IPS-20b (cell line): ENCODE data around the gene SCAMP5.
A peak's percentile ranks its signal among the peaks of the same experiment; 100 is the strongest.

Experiments used
- H3K27ac ChIP-seq: one replicate; pipeline ENCODE4 v1.5.1; 2013; ENCODE audit warnings: low read length
- H3K27me3 ChIP-seq: 2 replicates; pipeline ENCODE4 v1.6.1; 2013; ENCODE audit warnings: mild to moderate bottlenecking, low read length, inconsistent platforms; ENCODE audit not compliant: insufficient read depth
- H3K36me3 ChIP-seq: 2 replicates; pipeline ENCODE4 v1.6.1; 2013; ENCODE audit warnings: low read depth, mild to moderate bottlenecking, inconsistent platforms, low read length, moderate library complexity; ENCODE audit not compliant: insufficient read depth
- H3K4me1 ChIP-seq: 2 replicates; pipeline ENCODE4 v1.6.1; 2013; ENCODE audit warnings: mild to moderate bottlenecking, control low read depth, inconsistent platforms, low read length, moderate library complexity; ENCODE audit not compliant: insufficient read depth
- H3K4me3 ChIP-seq: 2 replicates; pipeline ENCODE4 v1.5.1; 2013; ENCODE audit warnings: mild to moderate bottlenecking, low read length, inconsistent platforms
- H3K9ac ChIP-seq: 2 replicates; pipeline ENCODE4 v1.6.1; 2013; ENCODE audit warnings: low read depth, mild to moderate bottlenecking, inconsistent platforms, low read length, moderate library complexity
- H3K9me3 ChIP-seq: 2 replicates; pipeline ENCODE4 v1.6.1; 2013; ENCODE audit warnings: mild to moderate bottlenecking, low read depth, low read length, inconsistent platforms; ENCODE audit not compliant: insufficient read depth

Gene SCAMP5, protein sequence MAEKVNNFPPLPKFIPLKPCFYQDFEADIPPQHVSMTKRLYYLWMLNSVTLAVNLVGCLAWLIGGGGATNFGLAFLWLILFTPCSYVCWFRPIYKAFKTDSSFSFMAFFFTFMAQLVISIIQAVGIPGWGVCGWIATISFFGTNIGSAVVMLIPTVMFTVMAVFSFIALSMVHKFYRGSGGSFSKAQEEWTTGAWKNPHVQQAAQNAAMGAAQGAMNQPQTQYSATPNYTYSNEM

DNA sequence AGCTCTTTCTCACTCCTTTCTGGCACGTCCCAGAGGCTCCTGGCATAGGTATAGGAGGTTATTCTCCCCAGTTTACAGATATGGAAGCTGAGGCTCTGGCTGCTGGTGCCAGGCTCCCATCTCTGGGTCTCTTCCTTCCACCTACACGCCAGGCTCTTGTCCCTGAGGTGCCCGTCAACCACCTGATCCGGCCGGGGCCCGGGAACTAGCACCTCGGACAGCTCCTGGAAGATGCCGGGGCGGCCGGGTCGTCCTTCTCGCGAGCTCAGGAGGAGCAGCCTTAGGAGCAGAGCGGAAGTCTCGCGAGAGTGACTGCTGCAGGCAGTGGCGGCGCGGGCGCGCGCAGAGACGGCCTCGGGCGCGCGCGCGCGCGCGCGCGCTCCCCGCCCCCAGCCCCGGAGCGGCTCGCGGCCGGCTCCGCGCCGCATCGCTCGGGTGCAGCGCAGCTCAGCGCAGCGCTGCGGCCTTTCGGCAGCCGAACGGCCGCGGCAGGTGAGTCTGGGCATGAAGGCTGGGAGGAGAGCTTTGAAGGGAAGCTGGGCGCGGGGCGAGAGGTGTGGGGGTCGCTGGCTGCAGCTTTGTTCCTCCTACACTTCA, at the start of gene SCAMP5:
SCAMP5 (plus strand) TSS at position 382 of the 597 bp plus-strand sequence. CDS start 16,277 bp downstream, outside the sequence.
- Histone ChIP-seq H3K27ac (no peak within 1 kb of the TSS), H3K36me3 (no peaks in the 10 kb centered on the region), H3K9me3 (no peaks in the 10 kb centered on the region), H3K27me3 (peaks cover 30% of the 10 kb centered on the region), H3K9ac (peak within 1 kb of the TSS; percentile 82; the same call in 1 of the 2 replicates), H3K4me3 (peak within 1 kb of the TSS; percentile 85), H3K4me1 (peaks cover 4% of the 10 kb centered on the region)

DNA sequence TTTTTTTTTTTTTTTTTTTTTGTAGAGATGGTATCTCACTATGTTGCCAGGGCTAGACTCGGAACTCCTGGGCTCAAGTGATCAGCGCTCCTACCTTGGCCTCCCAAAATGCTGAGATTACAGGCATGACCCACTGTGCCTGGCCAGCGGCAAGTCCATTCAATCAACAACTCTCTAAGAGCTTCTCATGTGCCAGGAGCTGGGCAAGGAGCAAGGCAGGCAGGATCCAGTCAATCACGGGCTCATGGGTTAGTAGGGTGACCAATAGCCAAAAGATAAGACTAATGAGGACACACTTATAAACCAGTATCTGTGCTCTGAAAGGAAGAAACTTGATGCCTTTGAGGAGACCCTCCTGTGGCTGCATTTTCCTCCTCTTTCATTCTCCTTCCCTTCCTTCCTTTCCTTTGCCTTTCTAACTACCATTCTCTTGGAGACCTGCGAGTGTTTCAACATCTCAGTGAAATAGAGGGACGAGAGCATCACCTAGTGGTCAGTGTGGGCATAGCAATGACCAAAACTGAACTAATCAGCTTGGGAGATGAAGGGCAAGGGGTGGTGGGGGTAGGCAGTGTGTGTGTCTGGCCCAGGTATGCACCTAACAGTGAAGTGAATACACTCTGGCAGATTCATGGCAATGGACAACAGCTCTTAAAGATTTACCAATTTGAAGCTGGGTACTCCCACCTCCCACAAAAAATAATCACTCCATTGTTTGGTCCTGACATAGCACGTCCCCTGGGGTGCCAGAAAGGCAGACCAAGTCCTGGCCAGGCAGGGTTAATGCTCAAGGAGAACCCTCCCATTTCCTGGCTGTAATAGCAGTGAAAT, 45.1 kb upstream of the SCAMP5 start:
- H3K27ac ChIP-seq: no peak overlapping the region
- no peak overlapping the region for H3K9ac ChIP-seq
- H3K4me1 ChIP-seq: peaks cover 4% of the 10 kb centered on the region; the same call in 1 of the 2 replicates
- H3K9me3 ChIP-seq: no peaks in the 10 kb centered on the region
- H3K36me3 ChIP-seq: no peaks in the 10 kb centered on the region
- no peak overlapping the region for H3K4me3 ChIP-seq
- peaks cover 9% of the 10 kb centered on the region for H3K27me3 ChIP-seq

DNA sequence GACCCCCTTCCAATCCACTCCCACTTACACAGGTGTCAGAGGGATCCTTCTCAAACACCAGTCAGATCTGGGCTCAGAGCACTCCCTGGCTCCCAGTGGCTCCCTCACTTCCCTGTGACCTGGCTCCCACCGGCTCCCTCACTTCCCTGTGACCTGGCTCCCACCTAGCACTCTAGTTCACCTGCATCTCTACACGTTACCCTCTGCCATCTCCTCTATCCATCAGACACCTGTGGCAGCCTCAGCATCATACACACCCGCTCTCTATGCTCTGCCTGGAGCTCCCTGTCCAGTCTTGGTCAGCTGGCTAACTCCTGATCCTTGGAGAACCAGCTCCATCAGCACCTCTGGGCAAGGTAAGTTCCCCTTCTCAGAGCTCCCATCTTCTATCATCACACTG, 44.4 kb upstream of the SCAMP5 start:
- Histone ChIP-seq H3K27me3 (peaks cover 16% of the 10 kb centered on the region), H3K36me3 (no peaks in the 10 kb centered on the region), H3K9ac (no peak overlapping the region), H3K4me1 (peaks cover 4% of the 10 kb centered on the region; the same call in 1 of the 2 replicates), H3K27ac (no peak overlapping the region), H3K9me3 (no peaks in the 10 kb centered on the region), H3K4me3 (no peak overlapping the region)

DNA sequence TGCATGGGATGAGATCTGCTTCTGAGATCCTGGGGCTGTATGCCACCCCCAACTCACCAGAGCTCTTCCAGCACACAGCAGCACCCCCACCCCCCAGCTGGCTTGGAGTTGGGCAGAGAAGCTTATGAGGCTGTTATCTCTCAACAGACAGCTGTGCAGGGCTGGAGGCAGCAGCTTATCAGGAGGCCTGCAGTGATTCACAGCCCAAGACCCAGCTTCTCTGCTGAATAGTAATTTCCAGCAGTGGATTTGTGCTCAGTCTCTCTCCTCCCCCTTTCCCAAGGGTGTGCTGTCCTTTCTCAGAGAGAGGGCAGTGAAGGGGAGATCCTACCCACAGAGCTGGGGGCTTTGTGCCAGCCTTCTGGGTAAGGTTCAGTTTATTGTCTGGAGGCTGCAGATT, 40.8 kb upstream of the SCAMP5 start:
- Histone ChIP-seq H3K36me3 (no peaks in the 10 kb centered on the region), H3K9ac (0 out of 2 replicates have a peak overlapping the region, but pooled peaks have one; percentile 31), H3K4me1 (peaks cover 4% of the 10 kb centered on the region; the same call in 1 of the 2 replicates), H3K4me3 (peak overlapping the region; percentile 71), H3K9me3 (no peaks in the 10 kb centered on the region), H3K27ac (no peak overlapping the region), H3K27me3 (peaks cover 48% of the 10 kb centered on the region)

DNA sequence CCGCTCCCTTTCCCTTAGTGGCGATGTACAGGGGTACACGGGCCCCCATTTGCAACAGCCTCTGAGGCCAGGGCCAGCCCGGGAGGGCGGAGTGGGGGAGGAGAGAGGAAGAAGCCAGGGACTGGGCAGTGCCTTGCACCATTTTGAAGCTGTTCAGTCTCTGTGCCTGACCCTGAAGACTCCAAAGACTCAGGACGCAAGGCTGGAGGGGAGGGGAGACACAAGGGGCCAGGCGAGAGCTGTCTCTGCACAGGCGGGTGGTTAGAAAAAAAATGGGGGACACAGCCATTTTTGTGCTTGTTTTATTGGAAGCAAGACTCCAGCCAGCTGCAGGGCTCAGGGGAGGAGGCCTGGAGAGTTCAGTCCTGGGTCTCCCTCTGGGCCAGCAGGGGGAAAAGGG, 40.3 kb upstream of the SCAMP5 start:
- H3K9ac ChIP-seq: peak overlapping the region; percentile 31; the same call in 1 of the 2 replicates
- peaks cover 53% of the 10 kb centered on the region for H3K27me3 ChIP-seq
- no peak overlapping the region for H3K27ac ChIP-seq
- peak overlapping the region; percentile 71 for H3K4me3 ChIP-seq
- peaks cover 4% of the 10 kb centered on the region; the same call in 1 of the 2 replicates for H3K4me1 ChIP-seq
- H3K36me3 ChIP-seq: no peaks in the 10 kb centered on the region
- H3K9me3 ChIP-seq: no peaks in the 10 kb centered on the region

DNA sequence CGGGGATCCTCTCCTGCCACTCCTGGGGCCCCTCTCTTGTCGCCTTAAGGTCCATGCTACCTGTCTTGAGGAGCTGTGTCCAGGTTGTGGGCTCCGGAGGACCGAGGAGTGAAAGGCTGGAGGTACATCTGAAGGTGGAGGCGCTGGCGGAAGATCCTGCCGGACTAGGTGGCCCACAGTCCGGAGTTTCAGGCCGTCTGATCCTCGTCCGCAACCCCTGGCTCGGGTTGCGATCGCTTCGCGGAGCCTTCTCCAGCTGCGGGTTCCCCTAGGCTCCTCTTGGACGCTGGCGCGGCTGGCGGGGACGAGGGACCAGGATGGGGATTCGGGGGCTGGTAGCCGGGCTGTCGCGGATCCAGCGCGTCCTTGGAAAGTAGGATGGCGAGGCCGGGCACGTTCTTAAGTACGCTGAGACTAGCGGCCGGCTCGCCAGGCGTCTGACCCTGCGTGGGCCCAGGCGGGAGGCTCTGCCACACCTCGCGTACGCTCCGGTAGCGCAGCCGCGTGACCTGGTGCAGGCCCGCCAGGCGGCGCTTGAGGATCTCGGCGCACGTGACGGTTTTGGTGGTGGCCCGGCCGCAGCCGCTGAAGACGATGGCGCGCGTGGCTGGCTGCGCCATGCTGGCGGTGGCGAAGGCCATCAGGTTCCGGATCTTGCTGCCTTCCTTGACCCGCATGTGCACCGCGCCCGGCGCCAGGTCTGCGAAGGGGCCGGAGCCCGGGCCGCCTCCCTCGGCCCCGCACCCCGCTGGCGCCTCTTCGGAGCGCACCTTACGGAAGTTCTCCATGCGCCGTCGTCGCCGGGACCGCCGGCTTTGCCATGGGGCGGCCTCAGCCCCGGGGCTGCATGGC, 39.3 kb upstream of the SCAMP5 start:
- Histone ChIP-seq H3K9me3 (no peaks in the 10 kb centered on the region), H3K36me3 (no peaks in the 10 kb centered on the region), H3K27me3 (peaks cover 60% of the 10 kb centered on the region), H3K4me1 (no peaks in the 10 kb centered on the region; the same call in 1 of the 2 replicates), H3K9ac (peak overlapping the region; percentile 31), H3K4me3 (peak overlapping the region; percentile 71), H3K27ac (no peak overlapping the region)

DNA sequence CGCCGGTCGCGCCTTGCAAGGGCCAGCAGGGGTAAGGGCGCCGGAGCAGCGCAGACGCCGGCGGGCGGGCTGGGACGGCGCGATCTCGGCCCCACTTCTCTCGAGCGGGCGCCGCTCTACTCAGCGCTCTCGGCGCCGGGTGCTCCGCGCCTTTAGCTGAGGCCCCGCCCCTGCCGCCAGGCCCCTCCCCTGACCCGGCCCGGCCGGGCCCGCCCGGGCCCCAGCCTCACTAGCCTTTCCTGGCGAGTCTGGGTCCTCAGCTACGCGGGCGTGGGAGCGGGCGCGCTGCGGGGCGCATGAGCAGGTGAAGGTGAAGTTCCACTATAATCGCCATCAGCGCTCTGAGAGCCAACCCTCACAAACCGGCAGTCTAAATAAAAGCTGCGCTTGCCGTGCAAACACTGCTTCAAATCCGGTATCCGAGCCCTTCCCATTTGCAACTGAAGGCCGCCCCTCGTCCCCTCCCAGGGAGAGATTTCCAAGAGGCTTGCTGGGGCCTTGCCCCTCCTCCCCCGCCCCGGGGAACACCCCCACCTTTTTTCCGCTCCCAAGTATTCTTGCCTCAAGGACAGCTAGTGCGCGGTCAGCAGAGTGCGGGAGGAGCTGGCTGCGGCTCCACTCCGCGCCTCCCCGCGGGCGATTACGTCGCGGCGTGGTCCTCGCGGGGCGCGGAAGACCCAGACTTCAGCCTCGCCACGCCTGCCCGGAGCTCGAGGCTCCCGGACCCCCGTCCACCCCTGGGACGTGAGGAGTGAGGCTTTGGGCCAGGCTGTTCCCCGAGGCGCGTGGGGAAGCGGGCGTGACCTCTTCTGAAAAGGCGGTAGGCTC, 38.5 kb upstream of the SCAMP5 start, which contains the start of gene RPP25:
RPP25 (minus strand) TSS at position 125 of the 828 bp plus-strand sequence. CDS start 189 bp downstream, outside the sequence.
- H3K27ac ChIP-seq: no peak within 1 kb of the TSS
- H3K4me3 ChIP-seq: peak within 1 kb of the TSS; percentile 71
- no peaks in the 10 kb centered on the region for H3K9me3 ChIP-seq
- peak within 1 kb of the TSS; percentile 53 for H3K9ac ChIP-seq
- no peaks in the 10 kb centered on the region; the same call in 1 of the 2 replicates for H3K4me1 ChIP-seq
- H3K27me3 ChIP-seq: peaks cover 65% of the 10 kb centered on the region
- no peaks in the 10 kb centered on the region for H3K36me3 ChIP-seq

DNA sequence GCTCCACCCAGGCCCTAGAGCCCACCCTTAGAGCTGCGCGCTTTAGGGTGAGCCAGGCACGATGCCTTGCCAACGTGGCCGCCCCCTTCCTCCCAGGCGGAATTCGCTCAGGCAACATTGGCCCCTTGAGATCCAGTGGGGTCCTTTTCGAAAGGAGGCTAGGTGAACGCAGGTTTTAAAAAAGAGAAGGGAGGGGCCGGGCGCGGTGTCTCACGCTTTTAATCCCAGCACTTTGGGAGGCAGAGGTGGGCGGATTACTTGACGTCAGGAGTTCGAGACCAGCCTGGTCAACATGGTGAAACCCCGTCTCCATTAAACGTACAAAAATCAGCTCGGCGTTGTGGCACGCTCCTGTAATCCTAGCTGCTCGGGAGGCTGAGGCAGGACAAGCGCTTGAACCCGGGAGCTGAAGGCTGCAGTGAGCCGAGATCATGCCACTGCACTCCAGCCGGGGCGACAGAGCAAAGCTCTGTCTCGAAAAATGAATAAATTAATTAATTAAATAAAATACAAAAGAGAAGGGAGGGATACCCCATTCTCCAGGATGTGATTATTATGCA, 37.8 kb upstream of the SCAMP5 start:
- H3K27ac ChIP-seq: no peak overlapping the region
- H3K27me3 ChIP-seq: peaks cover 70% of the 10 kb centered on the region
- H3K9ac ChIP-seq: peak overlapping the region; percentile 53; the same call in 1 of the 2 replicates
- H3K4me1 ChIP-seq: no peaks in the 10 kb centered on the region; the same call in 1 of the 2 replicates
- no peaks in the 10 kb centered on the region for H3K36me3 ChIP-seq
- H3K4me3 ChIP-seq: peak overlapping the region; percentile 71
- H3K9me3 ChIP-seq: no peaks in the 10 kb centered on the region

DNA sequence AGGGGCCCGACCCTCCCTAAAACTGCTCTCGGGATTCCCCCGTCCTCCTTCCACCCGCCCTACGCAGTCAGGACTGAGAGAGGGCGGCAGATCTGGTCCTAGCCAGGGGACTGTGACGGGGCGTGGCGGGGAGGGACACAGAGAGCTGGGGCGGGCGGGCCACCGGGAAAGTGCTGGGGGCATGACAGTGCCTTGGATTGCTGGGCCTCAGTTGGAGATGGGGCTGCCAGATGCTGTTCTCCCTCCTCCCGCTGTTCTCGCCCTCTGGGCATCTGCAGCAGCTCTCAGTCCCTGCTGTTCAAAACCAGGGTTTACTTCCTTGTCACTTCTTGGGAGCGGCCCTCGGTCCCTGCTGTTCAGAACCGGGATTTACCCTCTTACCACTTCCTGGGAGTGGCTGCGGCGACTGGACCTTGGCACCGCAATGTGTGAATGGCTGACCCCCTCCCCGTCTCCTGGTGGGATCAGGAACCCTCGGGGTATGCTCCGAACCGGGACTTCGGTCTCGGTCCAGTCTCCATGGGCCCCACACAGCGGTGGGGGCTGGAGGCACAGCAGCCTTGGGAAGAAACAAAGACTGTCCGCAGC, 36.9 kb upstream of the SCAMP5 start:
- Histone ChIP-seq H3K27ac (no peak overlapping the region), H3K4me3 (peak overlapping the region; percentile 75), H3K9ac (no peak overlapping the region), H3K9me3 (no peaks in the 10 kb centered on the region), H3K36me3 (no peaks in the 10 kb centered on the region), H3K4me1 (no peaks in the 10 kb centered on the region; the same call in 1 of the 2 replicates), H3K27me3 (peaks cover 79% of the 10 kb centered on the region)
